GM21381 (cell line): ENCODE results near the gene SLIT3.

ENCODE experiments used
- ATAC-seq: cut with Tn5 transposase; IDR thresholded peaks from one replicate; pipeline ENCODE4 v1.9.1; 2021; ENCODE audit warnings: mild to moderate bottlenecking, moderate library complexity; ENCODE audit not compliant: unreplicated experiment

SLIT3 gene

GRCh38 chr5:169089343-169089742 lies 211.6 kb downstream of the SLIT3 start:
- ATAC-seq = no peak

GRCh38 chr5:169088028-169088725 lies 212.8 kb downstream of the SLIT3 start:
- ATAC-seq = no peak

DNA sequence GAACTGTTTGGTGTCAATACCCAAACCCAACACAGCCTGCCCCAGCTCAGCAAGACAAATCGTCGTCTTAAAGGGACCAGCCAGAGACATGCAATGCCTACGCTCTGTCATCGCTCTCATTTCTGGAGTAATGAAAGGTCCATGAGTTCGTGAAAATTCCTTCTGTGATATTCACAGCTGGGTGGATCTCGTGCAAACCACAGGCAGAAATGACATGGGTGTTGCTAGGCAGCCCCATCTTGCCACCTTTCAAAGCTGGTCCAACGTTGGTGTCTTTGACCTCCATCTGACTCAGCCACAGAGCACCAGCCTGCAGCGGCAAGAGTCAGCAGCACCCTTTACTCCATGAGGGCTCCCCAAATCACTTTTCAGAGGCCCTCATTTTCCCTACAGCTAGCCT lies 215.3 kb downstream of the SLIT3 start:
- ATAC-seq = no peak

- no peak for ATAC-seq
These were observed 215.7 kb downstream of the SLIT3 start for GRCh38 chr5:169085212-169085611.

- no peak for ATAC-seq
These were observed 216.2 kb downstream of the SLIT3 start for GRCh38 chr5:169084775-169085174.

DNA sequence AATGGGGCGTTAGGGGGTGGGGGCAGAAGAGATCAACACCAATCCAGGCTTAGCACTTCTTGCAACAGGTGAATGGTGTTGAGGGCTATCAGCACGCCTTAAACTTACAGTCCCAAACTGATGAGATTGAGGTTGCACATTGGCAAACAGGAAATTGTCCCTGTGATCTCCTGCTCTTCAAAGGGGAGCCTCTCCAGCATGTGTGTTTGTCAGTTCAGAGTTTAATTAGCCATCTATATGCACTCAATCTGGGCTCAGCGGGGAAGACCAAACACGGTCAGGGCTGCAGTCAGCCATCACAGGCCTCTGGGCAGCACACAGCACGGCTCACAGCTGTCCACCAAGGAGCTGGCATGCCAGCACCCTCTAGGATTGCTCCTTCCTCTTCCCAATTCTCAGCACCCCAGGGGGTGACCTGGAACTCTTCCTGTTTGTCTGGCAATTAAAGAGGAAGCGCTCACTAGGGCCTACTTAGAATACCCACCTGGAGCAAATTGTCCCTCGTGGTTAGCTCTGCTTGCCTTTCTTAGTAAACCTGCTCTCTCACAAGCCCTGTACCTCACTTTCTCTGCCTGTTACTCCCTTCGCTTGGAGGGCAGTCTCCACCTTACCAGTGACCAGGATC lies 217.4 kb downstream of the SLIT3 start:
- no peak for ATAC-seq

DNA sequence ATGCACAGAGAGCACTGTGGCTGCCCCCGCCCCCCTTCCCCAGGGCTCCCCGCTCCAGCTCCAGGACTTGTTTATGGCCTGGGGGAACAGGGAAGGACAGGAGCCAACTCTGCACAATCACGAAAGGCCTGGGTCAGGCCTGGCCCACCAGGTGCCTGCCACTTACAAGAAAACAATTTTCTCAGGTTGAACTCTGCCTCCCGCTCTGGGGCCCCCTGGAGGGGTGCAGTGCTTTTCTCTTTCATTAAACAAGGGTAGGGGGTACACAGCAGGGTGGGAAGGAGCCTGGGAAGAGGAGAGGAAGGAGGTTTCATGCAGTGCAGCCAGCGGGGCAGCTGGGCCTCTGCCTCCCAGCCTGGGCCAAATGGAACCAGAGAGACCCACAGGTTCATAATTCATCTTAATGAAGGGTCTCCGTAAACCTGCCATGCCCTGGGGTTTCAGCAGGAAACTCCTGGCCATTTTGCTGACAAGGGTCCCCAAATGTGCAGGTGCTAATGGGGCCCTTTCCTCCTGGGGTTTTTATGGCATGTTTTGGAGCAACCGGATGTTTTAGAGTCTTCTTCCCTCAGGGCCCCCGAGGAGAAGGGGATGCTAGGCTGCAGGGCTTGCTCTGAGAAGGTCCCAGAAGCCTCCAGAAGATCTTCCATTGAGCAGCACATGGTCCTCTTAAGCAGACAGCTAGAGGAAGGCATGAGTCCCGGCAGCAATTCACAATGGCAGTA lies 219.8 kb downstream of the SLIT3 start:
- ATAC-seq = no peak

GRCh38 chr5:169080448-169080911 lies 220.5 kb downstream of the SLIT3 start:
- ATAC-seq = no peak

DNA sequence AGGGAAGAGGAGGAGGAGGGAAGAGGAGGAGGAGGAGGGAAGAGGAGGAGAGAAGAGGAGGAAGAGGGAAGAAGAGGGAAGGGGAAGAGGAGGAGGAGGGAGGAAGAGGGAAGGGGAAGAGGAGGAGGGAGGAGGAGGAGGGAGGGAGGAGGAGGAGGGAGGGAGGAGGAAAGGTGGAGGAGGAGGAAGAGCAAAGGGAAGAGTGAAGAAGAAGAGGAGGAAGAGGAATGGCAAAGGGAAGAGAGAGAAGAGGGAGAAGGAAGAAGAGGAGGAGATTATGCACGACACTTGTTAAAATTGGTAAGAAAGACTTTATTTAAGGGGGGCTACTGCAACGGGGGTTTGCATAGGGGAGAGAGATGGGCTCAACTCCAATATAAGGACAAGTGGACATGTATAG lies 221.2 kb downstream of the SLIT3 start:
- no peak for ATAC-seq

GRCh38 chr5:169074839-169075238 lies 226.1 kb downstream of the SLIT3 start:
- no peak for ATAC-seq

DNA sequence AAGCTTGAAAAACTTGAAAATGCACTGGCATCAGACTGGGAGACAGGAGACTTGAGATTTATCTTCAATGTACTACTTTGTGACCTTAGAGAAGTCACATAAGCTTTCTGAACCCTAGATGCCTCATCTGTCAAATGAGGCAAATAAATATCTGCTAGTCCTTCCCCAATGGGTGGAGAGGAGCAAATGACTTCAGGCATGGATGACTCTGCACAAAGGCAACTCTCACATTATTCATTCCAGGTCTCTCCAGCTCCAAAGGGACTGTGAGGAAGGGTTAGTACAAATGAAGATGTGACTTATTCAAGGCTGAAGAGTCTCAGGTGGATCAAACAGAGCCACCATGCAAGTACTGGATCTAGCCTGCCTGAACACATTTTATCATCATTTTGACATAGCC lies 228.7 kb downstream of the SLIT3 start:
- no peak for ATAC-seq

DNA sequence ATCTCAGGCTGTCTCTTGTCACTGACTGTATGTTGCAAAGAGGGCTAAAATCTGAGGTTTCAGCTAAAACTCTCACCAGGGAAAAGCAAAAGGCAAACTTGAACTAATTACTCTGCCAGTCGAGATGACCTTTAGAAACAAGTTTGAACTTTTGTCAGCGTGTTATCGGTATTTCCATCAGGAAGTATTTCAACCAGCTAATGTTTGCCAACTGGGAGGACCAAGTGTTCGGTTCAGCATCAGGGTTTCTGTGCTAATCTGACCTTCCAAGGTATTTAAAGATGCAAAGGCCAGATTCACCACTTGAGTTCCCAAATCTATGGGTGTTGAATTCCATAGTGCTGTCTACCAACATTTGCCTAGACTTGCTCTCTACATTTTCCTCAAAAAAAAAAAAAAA lies 230.5 kb downstream of the SLIT3 start:
- no peak for ATAC-seq

GRCh38 chr5:169067751-169068173 lies 233.2 kb downstream of the SLIT3 start:
- ATAC-seq = no peak

- ATAC-seq = no peak
These were observed 235.5 kb downstream of the SLIT3 start for GRCh38 chr5:169065400-169065799.

GRCh38 chr5:169064093-169064492 lies 236.8 kb downstream of the SLIT3 start:
- no peak for ATAC-seq

GRCh38 chr5:169063316-169063953 lies 237.5 kb downstream of the SLIT3 start:
- ATAC-seq = no peak

DNA sequence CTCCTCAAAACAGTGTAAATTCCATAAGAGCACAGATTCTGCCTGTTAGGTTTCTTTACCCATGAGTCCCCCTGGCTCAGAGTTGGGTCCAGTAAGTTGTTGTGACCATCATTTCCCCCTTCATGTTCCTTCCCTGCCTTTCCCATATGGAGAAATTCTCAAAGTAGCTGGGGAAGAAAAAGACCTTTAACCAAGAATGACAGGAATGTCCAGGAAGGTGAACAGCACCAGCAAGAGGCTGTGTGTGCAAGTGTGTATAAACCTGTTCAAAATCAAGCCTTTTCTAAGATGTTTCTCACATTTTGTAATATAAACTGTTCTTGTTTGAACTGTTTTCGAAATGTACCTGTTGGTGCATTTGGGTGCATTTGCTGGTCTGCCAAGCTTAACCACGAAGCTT lies 238.2 kb downstream of the SLIT3 start:
- no peak for ATAC-seq

GRCh38 chr5:169054506-169054905 lies 246.4 kb downstream of the SLIT3 start:
- ATAC-seq = no peak

DNA sequence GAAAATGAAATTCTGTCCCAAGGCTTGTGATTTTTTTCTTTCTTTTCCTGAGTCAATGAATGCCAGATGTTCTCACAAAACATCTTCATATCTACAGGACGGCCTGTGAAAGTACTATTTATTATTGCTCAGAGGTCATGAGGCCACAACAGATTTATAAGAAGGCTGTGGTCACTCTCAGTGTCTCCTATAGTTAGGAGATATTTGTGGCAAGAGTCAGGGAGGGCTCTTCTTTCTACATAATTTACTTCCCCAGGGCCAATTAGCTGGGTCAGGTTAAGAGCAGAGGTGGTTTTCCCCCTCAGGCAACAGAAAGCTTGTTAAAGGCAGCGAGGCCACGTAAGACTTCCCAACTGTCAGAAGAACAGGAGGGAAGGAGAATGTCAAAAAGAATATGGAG lies 248.7 kb downstream of the SLIT3 start:
- no peak for ATAC-seq

DNA sequence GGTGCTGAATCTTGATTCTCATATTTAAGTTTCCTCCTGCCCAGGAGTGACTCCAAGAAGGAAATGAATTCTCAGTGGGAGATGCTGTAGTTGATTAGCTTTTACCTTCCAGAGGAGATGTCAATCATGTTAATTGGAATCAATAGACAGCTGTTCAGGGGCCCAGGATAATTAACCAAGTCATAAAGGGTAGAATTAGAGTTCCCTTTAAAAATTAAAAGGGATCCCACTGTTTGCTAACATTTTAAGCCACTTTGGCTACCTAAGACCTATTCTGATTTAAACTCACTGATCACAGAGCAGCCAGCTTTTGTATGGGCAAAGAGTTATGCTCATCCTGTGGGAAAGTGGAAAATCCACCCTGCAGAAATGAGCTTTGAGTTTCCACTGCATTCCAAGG lies 249.6 kb downstream of the SLIT3 start:
- ATAC-seq = no peak

GRCh38 chr5:169050636-169051035 lies 250.3 kb downstream of the SLIT3 start:
- no peak for ATAC-seq
